Measurements from ENCODE around the gene ISLR.
A peak's percentile ranks its signal among the peaks of the same experiment; 100 is the strongest.

ISLR gene, protein sequence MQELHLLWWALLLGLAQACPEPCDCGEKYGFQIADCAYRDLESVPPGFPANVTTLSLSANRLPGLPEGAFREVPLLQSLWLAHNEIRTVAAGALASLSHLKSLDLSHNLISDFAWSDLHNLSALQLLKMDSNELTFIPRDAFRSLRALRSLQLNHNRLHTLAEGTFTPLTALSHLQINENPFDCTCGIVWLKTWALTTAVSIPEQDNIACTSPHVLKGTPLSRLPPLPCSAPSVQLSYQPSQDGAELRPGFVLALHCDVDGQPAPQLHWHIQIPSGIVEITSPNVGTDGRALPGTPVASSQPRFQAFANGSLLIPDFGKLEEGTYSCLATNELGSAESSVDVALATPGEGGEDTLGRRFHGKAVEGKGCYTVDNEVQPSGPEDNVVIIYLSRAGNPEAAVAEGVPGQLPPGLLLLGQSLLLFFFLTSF

DNA sequence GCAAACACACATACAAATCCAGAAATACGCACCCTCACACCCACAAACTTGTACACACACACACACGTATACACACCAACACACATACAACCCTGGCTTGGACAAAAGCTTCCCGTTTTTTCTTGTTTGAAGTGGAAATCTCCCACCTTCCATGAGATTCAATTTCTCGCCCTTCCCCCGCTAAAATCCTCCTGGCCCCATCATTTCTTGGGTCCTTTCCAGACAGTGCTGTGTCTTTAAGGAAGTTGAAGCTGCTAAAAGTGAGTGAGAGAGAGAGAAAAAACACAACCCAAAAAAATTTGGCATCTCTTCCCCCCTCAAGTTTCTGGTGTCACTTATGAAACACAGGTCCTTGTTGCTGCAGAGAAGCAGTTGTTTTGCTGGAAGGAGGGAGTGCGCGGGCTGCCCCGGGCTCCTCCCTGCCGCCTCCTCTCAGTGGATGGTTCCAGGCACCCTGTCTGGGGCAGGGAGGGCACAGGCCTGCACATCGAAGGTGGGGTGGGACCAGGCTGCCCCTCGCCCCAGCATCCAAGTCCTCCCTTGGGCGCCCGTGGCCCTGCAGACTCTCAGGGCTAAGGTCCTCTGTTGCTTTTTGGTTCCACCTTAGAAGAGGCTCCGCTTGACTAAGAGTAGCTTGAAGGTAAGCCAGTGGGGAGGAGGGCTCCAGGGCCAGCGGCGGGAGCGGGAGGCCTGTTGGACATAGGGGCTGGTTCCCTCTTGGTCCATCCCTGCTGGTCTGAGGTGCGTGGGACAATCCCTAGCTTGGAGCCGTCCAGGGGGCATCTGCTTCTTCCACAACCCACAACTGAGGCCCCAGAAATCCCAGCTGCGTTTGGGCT lies at the start of gene ISLR:
ISLR (plus strand) TSS at position 331 of the 839 bp plus-strand sequence. CDS start 1,149 bp downstream, outside the sequence.
- DNase-seq, result no peak
- no peaks in the 10 kb centered on the region for H3K36me3 Mint-ChIP-seq (ENCODE audit: low read depth)
- no peaks in the 10 kb centered on the region for H3K27me3 Mint-ChIP-seq
- H3K4me3 Mint-ChIP-seq, result no peak within 1 kb of the TSS
- H3K27ac Mint-ChIP-seq, result no peak within 1 kb of the TSS
- H3K4me1 Mint-ChIP-seq (ENCODE audit: low read depth), result no peaks in the 10 kb centered on the region
- no peaks in the 10 kb centered on the region for H3K9me3 Mint-ChIP-seq

DNA sequence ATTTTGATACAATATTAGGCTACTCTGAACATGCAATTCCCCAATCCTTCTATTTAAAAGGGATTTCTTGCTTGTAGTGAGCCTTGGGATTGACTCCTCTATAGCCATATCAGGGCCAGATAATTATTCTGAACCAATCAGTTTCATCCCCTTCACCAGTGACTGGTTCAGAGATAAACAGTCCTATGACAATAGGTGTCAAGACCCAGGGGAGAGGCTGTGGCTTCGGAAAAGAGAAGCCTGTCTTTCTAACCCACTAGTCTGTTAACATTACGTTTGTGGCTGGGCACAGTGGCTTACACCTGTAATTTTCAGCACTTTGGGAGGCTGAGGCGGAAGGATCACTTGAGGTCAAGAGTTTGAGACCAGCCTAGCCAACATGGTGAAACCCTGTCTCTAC lies 49.3 kb upstream of the ISLR start:
- DNase-seq, result no peak
- no peaks in the 10 kb centered on the region for H3K9me3 Mint-ChIP-seq
- peaks cover 72% of the 10 kb centered on the region for H3K27me3 Mint-ChIP-seq
- no peak overlapping the region for H3K4me3 Mint-ChIP-seq
- H3K36me3 Mint-ChIP-seq (ENCODE audit: low read depth), result no peaks in the 10 kb centered on the region
- peaks cover 9% of the 10 kb centered on the region for H3K4me1 Mint-ChIP-seq (ENCODE audit: low read depth)
- H3K27ac Mint-ChIP-seq, result no peak overlapping the region

DNA sequence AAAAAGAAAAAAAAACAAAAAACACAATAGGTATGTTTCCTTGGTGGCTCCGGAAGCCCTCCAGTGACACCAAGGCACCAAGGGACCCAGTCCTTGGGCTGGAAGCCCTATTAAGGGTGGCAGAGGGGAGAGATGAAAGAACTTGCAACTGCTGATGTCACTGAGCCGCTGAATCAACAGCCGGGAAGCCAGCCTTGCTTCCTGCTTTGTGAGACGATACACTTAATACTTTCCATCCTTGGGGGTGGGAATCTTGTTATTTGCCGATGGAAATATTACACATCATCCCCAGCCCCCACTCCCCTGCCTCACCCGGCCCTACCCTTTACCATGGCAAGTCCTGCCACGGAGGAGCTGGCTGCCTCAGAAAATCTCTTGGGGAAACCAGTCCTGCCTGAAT lies 48.8 kb upstream of the ISLR start:
- no peak for DNase-seq
- H3K4me1 Mint-ChIP-seq (ENCODE audit: low read depth), result peaks cover 14% of the 10 kb centered on the region
- H3K27ac Mint-ChIP-seq, result no peak overlapping the region
- H3K4me3 Mint-ChIP-seq, result no peak overlapping the region
- H3K36me3 Mint-ChIP-seq (ENCODE audit: low read depth), result no peaks in the 10 kb centered on the region
- H3K9me3 Mint-ChIP-seq, result no peaks in the 10 kb centered on the region
- H3K27me3 Mint-ChIP-seq, result peaks cover 77% of the 10 kb centered on the region

DNA sequence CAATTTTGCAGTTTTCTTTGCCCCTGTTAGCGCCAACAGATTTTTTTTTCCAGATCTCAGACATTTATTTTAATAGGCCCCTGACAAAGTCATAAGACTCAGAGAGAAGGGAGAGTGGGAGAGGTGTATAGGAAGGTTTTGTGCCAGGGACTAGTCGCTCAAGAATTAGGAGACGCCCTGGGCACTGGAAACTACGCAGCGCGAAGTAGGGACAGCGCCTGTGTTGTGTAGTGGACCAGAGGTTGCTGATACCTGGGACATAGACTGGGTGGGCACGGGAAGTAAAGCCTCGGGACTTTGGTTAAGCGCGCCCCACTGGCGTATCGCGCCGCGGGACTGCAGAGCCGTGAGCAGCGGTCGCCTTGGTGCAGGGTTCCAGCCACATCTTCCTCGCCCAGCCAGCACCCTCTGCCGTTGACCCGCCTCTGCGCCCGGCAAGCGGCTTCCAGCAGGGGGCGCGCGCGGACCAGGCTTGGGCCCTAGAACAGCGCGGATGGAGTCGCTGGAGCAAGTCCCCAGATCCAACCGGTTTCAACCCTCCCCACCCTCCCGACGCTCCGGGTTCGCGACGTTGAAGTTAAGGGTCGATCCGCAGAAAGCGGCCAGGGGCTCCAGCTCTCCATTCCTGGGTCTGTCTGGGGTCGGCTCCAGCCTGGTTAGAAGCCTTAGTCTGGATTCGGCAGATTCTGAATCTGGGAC lies 46.1 kb upstream of the ISLR start:
- Mint-ChIP-seq H3K27me3 (peaks cover 81% of the 10 kb centered on the region), H3K36me3 (ENCODE audit: low read depth) (no peaks in the 10 kb centered on the region), H3K9me3 (no peaks in the 10 kb centered on the region), H3K4me3 (peak overlapping the region; percentile 38), H3K27ac (no peak overlapping the region), H3K4me1 (ENCODE audit: low read depth) (peaks cover 25% of the 10 kb centered on the region)
- peak; percentile 93 for DNase-seq

DNA sequence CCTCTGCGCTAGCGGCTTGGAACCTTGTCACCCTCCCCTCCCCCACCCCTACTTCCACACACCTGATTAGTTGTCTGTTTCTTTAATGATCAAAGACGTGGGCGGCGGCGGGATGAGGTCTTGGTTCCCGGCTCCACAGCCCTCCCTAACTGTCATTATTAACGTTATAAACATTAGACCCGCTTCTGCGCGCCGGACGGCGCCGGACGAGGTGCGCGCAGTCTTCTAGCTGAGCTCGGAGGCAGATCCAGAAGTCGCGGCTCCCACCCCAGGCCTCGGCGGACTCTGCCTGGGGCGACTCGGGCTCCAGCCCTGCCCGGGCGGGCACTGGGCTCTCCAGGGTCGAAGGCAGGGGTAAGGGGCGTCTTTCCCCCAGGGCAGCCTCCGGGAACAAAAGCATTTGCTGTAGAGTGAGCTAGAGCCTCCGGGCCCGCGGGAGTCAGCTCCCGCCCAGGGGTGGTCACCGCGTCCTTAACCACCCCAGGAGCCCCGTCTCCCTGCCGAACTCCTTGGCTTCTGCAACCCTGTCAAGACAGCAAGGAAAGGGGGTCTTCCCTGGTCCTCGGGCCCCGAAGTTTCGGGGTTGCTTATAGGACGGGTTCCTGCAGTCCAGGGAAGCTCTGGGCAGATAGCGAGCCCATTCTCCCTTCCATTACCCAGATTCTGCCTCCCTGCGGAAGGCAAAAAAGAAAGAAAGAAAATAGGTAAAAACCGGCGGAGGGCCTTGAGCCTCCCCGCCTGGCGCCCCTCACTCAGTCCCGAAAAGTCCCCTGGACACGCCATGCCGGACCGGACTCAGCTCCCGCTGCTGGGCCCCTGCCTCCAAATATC lies 45.3 kb upstream of the ISLR start:
- peaks cover 31% of the 10 kb centered on the region for H3K4me1 Mint-ChIP-seq (ENCODE audit: low read depth)
- H3K27me3 Mint-ChIP-seq, result peaks cover 87% of the 10 kb centered on the region
- H3K36me3 Mint-ChIP-seq (ENCODE audit: low read depth), result no peaks in the 10 kb centered on the region
- peak; percentile 49 for DNase-seq
- no peak overlapping the region for H3K27ac Mint-ChIP-seq
- H3K4me3 Mint-ChIP-seq, result peak overlapping the region; percentile 38
- no peaks in the 10 kb centered on the region for H3K9me3 Mint-ChIP-seq

DNA sequence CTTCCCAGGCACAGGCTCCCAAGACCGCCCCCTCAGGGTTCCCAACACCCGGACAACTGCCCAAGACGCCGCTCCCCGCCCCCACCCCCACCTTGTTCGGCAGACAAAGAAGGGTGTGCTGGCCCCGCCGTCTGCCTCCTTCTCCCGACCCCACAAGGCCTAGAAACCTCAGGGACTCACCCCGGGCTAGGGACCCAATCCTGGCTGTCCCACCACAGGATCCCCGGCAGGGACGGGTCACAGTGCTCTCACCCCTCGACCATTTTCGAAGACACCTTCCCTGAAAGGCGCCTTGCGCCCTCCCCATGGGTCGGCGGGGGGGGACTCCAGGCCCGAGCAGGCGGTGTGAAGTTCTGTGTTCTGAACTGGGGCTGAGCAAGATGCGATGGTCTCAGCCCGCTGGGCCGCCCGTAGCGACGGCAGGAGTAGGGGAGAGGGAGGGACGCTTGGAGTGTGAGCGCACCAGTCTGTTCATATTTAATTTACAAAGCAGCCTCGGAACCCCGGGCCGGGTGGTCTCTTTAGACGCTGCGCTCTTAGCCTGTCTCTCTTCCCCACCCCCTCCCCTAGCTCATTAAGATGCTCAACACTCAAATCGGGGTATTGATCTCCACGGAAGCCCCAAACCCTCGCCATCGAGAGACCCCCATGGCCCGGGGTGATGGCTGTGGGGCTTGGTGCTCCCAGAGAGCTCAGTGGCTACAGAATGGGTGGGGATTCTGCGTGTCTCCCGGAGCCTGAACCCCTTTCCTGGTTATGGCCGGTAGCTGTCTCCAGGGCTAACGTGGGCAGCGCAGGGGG lies 44.5 kb upstream of the ISLR start:
- Mint-ChIP-seq H3K27ac (no peak overlapping the region), H3K27me3 (peaks cover 94% of the 10 kb centered on the region), H3K4me1 (ENCODE audit: low read depth) (peaks cover 31% of the 10 kb centered on the region), H3K4me3 (peak overlapping the region; percentile 25), H3K36me3 (ENCODE audit: low read depth) (no peaks in the 10 kb centered on the region), H3K9me3 (no peaks in the 10 kb centered on the region)
- DNase-seq, result no peak

DNA sequence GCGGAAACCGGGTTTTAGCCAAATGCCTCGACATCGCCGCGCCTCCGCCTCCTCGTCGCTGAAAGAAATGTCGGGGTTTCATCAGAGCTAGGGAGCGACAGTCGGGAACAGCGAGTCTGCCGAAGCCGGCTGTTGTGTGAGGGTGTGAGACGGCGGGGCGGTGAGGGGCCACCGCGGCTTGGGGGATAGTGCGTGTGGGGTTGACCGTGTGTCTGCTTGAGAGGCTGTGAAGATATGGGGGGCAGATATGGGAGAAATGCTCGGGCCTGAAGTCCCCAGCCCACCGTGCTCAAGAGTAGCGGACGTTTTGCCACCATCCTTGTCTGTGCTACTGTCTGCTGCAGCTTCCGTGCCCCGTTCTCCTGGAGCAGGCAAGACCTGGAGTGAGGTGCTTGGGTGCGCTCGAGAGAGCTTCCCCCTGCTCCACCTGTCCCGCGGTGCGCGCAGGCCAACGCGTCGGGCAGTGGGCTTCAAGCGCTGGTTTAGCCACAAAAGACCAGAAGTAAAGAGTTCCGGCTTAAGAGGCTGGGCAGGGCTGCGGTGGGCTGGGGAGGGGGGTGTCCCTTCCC lies 43.8 kb upstream of the ISLR start:
- Mint-ChIP-seq H3K36me3 (ENCODE audit: low read depth) (no peaks in the 10 kb centered on the region), H3K27ac (peak overlapping the region; percentile 72), H3K27me3 (peaks cover 92% of the 10 kb centered on the region), H3K4me1 (ENCODE audit: low read depth) (peaks cover 36% of the 10 kb centered on the region), H3K9me3 (no peaks in the 10 kb centered on the region), H3K4me3 (peak overlapping the region; percentile 25)
- DNase-seq, result no peak

DNA sequence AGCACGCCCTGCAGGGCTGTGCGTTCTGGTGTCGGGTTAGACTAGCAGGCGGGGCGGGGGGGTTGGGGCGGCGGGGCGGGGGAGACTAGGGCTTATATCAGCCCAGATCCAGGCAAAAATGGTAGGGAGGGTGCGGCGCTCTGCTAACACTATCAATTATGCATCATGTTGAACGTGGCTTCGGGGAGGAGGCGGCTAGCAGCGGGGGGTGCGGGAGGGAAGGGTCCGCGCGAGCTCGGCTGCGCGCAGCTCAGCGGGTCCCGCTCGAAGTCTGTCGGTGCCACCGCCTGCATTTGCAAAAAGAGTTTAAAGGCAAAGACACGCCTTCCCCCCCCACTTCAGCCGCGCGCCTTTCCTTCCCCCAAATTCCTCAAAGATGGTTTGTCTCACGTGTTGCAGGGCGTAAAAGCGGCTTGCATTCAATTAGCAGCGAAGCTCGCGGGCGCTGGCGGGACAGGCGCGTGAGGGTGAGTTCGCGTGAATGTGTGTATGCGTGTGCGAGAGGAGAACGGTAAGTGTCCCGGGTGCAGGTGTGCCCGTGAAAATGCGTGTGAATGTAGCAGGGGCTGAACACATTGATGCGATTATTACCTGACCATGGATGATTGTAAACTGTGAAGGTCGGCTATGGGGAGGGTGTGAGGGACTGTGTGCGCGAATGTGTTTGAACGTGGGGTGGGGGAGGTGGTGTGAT lies 43.2 kb upstream of the ISLR start, which contains the start of gene ISLR2:
ISLR2 (plus strand) TSS at position 432 of the 694 bp plus-strand sequence. CDS start 2,169 bp downstream, outside the sequence.
- Mint-ChIP-seq H3K4me1 (ENCODE audit: low read depth) (peaks cover 41% of the 10 kb centered on the region), H3K36me3 (ENCODE audit: low read depth) (no peaks in the 10 kb centered on the region), H3K4me3 (peak within 1 kb of the TSS; percentile 25), H3K9me3 (no peaks in the 10 kb centered on the region), H3K27ac (peak within 1 kb of the TSS; percentile 72), H3K27me3 (peaks cover 92% of the 10 kb centered on the region)
- no peak for DNase-seq

DNA sequence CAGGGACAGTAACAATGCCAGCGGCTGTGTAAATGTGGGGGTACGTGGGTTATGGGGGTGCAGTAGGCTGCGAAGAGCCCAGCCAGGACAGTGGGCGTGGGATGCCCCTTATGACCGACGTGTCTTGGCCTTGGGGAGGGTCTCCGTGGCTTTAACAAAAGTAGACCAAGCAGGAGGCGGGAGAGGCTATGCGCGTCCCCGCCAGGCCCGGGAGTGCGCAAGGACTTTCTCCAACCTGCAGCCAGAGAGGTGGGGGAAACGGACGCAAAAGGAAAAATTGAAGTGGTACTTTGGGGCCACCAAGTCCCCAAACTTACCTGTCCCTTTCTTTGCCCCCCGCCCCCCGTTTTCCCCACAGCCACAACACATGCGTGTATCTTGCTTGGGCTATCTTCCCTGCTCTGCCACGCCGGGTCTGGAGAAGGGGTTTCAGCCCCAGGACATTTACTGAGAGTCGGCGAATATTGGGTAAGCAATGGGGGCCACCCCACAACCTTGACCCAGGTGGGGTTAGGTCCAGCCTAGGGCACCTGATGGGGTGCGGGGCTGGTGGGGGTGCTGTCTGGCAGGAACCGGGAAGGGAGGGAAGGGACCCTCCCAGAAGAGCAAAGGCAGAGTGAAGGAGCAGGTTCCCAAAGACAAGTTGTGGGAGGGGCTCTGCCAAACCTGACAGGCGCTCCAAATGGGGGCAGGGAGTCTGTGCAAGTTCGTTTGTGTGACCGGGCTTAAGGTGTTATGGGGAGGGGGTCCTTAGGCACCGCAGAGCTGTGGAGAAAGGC lies 42.5 kb upstream of the ISLR start:
- Mint-ChIP-seq H3K27me3 (peaks cover 92% of the 10 kb centered on the region), H3K4me3 (no peak overlapping the region), H3K9me3 (no peaks in the 10 kb centered on the region), H3K4me1 (ENCODE audit: low read depth) (peaks cover 48% of the 10 kb centered on the region), H3K27ac (no peak overlapping the region), H3K36me3 (ENCODE audit: low read depth) (no peaks in the 10 kb centered on the region)
- DNase-seq, result no peak

DNA sequence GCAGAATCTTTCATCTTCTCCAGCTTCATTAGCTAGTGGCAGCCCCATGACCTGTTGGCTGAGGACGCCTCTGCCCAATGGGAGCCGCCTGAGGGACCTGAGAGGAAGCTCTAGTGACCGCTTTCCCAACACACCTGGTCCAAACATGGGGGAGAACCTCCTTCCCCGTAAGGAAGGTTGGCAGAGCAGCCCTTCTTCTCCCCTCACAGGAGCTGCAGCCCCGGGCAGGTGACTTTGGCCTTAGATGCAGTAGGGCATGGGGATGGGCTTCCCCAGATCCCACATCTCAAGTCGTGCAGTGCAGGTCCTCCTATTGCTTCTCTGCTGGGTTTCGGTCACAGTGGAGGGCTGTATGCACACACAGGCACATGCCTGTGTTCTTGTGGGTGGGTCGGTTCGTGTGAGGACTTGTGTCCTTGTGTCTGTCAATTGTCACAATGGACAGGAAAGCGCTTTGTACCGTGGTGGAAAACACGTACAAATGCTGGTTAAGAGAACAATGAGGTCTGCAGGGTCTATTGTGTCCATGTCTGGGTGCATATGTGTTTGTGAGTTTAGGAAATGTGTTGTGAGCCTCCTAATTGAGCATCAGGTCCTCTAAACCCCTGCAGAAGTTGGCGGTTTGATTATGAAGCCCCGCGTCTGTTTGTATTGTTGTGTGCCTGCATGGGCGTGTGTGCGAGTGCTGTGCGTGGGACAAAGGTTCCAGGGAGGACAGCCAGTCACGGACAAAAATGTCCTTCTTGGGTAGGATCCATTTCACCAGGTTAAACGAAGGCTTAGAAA lies 41.7 kb upstream of the ISLR start:
- Mint-ChIP-seq H3K27me3 (peaks cover 92% of the 10 kb centered on the region), H3K36me3 (ENCODE audit: low read depth) (no peaks in the 10 kb centered on the region), H3K27ac (peak overlapping the region; percentile 76), H3K4me1 (ENCODE audit: low read depth) (peaks cover 52% of the 10 kb centered on the region), H3K4me3 (no peak overlapping the region), H3K9me3 (no peaks in the 10 kb centered on the region)
- DNase-seq, result no peak
